ENCODE results near the gene TMEM222. TPM values are rescaled to one million over a fixed set of nuclear protein-coding genes. Genes with fewer than 3 reads are reported as not detected.

The TMEM222 gene
- total and polyA plus RNA-seq, 2 experiments from 2014 or later, result 53.0 to 59.0 TPM

- Histone ChIP-seq H2AFZ (no peak overlapping the region), H3K4me2 (ENCODE audit: unreplicated experiment) (no peak overlapping the region), H3K4me3 (no peak overlapping the region), H3K36me3 (ENCODE audit: low read depth) (no peaks in the 10 kb centered on the region), H4K20me1 (ENCODE audit: insufficient read depth) (no peaks in the 10 kb centered on the region), H3K27me3 (replicated peaks; ENCODE audit: insufficient read depth) (no peaks in the 10 kb centered on the region), H3K9me3 (ENCODE audit: low read depth) (no peaks in the 10 kb centered on the region), H3K79me2 (ENCODE audit: insufficient read depth) (no peaks in the 10 kb centered on the region), H3K27ac (no peak overlapping the region), H3K9me2 (ENCODE audit: insufficient read depth) (no peaks in the 10 kb centered on the region), H3K9ac (no peak overlapping the region), H3K4me1 (ENCODE audit: insufficient read depth) (no peaks in the 10 kb centered on the region), H3F3A (ENCODE audit: insufficient read depth) (no peaks in the 10 kb centered on the region)
- no peak for TF ChIP-seq EZH2phosphoT487 (IDR thresholded peaks at IDR 0.05; ENCODE audit: insufficient read depth, low read depth)
- no peak for TF ChIP-seq EZH2 (IDR thresholded peaks at IDR 0.05; ENCODE audit: insufficient read depth, poor library complexity, severe bottlenecking)
- no peak for DNase-seq
- in situ Hi-C loops (cut with MboI), result no loop called here
- WGBS, 2 experiments (ENCODE audit: low coverage in 1 of 2, low lambda C conversion rate in 2 of 2, missing lambda C conversion rate in 2 of 2), result 73 to 77% methylated on average over 6 of the region's 6 CpGs
Measured at GRCh38 chr1:27307874-27308598, 13.9 kb upstream of the TMEM222 start.

GRCh38 chr1:27314169-27314568 is 7.8 kb upstream of the TMEM222 start:
- Histone ChIP-seq H3K4me3 (no peak overlapping the region), H3K36me3 (ENCODE audit: low read depth) (no peaks in the 10 kb centered on the region), H4K20me1 (ENCODE audit: insufficient read depth) (no peaks in the 10 kb centered on the region), H3F3A (ENCODE audit: insufficient read depth) (0 out of 2 replicates have a peak, but pooled peaks cover 5% of the 10 kb centered on the region), H3K4me2 (ENCODE audit: unreplicated experiment) (no peak overlapping the region), H2AFZ (peak overlapping the region; percentile 5; the same call in 1 of the 2 replicates), H3K4me1 (ENCODE audit: insufficient read depth) (peaks cover 15% of the 10 kb centered on the region), H3K9ac (no peak overlapping the region), H3K27ac (no peak overlapping the region), H3K9me3 (ENCODE audit: low read depth) (no peaks in the 10 kb centered on the region), H3K79me2 (ENCODE audit: insufficient read depth) (no peaks in the 10 kb centered on the region), H3K27me3 (replicated peaks; ENCODE audit: insufficient read depth) (no peaks in the 10 kb centered on the region), H3K9me2 (ENCODE audit: insufficient read depth) (no peaks in the 10 kb centered on the region)
- in situ Hi-C loops (cut with MboI), result no loop called here
- no peak for TF ChIP-seq EZH2phosphoT487 (IDR thresholded peaks at IDR 0.05; ENCODE audit: insufficient read depth, low read depth)
- no peak for TF ChIP-seq EZH2 (IDR thresholded peaks at IDR 0.05; ENCODE audit: insufficient read depth, poor library complexity, severe bottlenecking)
- 1 to 10% methylated on average over 3 of the region's 3 CpGs for WGBS, 2 experiments (ENCODE audit: low coverage in 1 of 2, low lambda C conversion rate in 2 of 2, missing lambda C conversion rate in 2 of 2)
- peak; percentile 36 for DNase-seq

- 27 to 29% methylated on average over 1 to 2 of the region's 2 CpGs for WGBS, 2 experiments (ENCODE audit: low coverage in 1 of 2, low lambda C conversion rate in 2 of 2, missing lambda C conversion rate in 2 of 2)
- no peaks in the 10 kb centered on the region for H3K79me2 ChIP-seq (ENCODE audit: insufficient read depth)
- H3F3A ChIP-seq (ENCODE audit: insufficient read depth), result 0 out of 2 replicates have a peak, but pooled peaks cover 5% of the 10 kb centered on the region
- H3K27me3 ChIP-seq (replicated peaks; ENCODE audit: insufficient read depth), result no peaks in the 10 kb centered on the region
- H3K4me3 ChIP-seq, result no peak overlapping the region
- H3K9me3 ChIP-seq (ENCODE audit: low read depth), result no peaks in the 10 kb centered on the region
- H3K9ac ChIP-seq, result no peak overlapping the region
- TF ChIP-seq EZH2 (IDR thresholded peaks at IDR 0.05; ENCODE audit: insufficient read depth, poor library complexity, severe bottlenecking) (no peak), EZH2phosphoT487 (IDR thresholded peaks at IDR 0.05; ENCODE audit: insufficient read depth, low read depth) (no peak)
- peaks cover 15% of the 10 kb centered on the region for H3K4me1 ChIP-seq (ENCODE audit: insufficient read depth)
- no peak overlapping the region for H2AFZ ChIP-seq
- in situ Hi-C loops (cut with MboI), result no loop called here
- no peaks in the 10 kb centered on the region for H3K9me2 ChIP-seq (ENCODE audit: insufficient read depth)
- H3K4me2 ChIP-seq (ENCODE audit: unreplicated experiment), result no peak overlapping the region
- no peaks in the 10 kb centered on the region for H3K36me3 ChIP-seq (ENCODE audit: low read depth)
- H4K20me1 ChIP-seq (ENCODE audit: insufficient read depth), result no peaks in the 10 kb centered on the region
- no peak overlapping the region for H3K27ac ChIP-seq
- DNase-seq, result no peak
Measured at GRCh38 chr1:27314737-27315136, 7.2 kb upstream of the TMEM222 start.

DNA sequence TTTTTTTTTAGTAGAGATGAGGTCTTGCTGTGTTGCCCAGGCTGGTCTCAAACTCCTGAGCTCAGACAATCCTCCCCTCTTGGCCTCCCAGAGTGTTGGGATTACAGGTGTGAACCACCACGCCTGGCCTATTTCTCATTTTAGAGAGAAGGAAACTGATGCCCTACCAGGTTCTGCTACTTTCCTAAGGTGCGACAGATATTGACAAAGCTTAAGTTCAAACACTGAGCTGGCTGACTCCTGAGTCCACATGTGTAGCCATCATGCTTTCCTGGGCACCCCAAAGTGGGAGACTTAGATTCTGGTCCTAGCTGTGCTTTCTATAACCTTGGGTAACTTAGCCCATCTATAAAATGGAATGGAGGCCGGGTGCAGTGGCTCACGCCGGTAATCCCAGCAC is 5.1 kb upstream of the TMEM222 start:
- no peak for DNase-seq
- peaks cover 15% of the 10 kb centered on the region for H3K4me1 ChIP-seq (ENCODE audit: insufficient read depth)
- TF ChIP-seq EZH2phosphoT487 (IDR thresholded peaks at IDR 0.05; ENCODE audit: insufficient read depth, low read depth), result no peak
- TF ChIP-seq EZH2 (IDR thresholded peaks at IDR 0.05; ENCODE audit: insufficient read depth, poor library complexity, severe bottlenecking), result no peak
- H3K4me2 ChIP-seq (ENCODE audit: unreplicated experiment), result no peak overlapping the region
- H3K9me2 ChIP-seq (ENCODE audit: insufficient read depth), result no peaks in the 10 kb centered on the region
- H3K36me3 ChIP-seq (ENCODE audit: low read depth), result no peaks in the 10 kb centered on the region
- H3K4me3 ChIP-seq, result no peak overlapping the region
- H3K79me2 ChIP-seq (ENCODE audit: insufficient read depth), result no peaks in the 10 kb centered on the region
- H2AFZ ChIP-seq, result no peak overlapping the region
- no peaks in the 10 kb centered on the region for H3K9me3 ChIP-seq (ENCODE audit: low read depth)
- 79 to 81% methylated on average over 5 of the region's 5 CpGs for WGBS, 2 experiments (ENCODE audit: low coverage in 1 of 2, low lambda C conversion rate in 2 of 2, missing lambda C conversion rate in 2 of 2)
- H3K9ac ChIP-seq, result no peak overlapping the region
- H3F3A ChIP-seq (ENCODE audit: insufficient read depth), result 0 out of 2 replicates have a peak, but pooled peaks cover 5% of the 10 kb centered on the region
- H3K27me3 ChIP-seq (replicated peaks; ENCODE audit: insufficient read depth), result no peaks in the 10 kb centered on the region
- no peak overlapping the region for H3K27ac ChIP-seq
- H4K20me1 ChIP-seq (ENCODE audit: insufficient read depth), result no peaks in the 10 kb centered on the region
- in situ Hi-C loops (cut with MboI), result no loop called here
